ENCODE data around the gene RERE.

Gene RERE

DNA sequence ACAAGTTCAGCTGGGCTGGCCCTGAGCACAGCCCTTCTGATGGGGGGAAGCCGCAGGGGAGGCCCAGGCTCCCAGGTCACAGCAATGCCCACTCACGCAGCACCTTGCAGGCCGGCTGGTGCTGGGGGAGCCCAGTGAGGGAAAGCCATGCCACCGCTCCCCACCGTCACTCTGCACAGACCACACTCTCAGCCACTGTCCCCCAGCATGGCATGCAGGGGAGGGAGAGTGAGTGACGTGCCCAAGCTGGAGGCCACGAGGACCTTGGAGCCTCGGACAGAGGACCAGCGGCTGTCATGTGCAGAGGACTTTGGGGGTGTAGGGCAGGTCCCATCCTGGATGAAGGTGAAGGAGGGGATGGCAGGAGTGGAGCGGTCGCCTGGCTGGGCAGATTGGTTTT lies 474.4 kb downstream of the RERE start:
- DNase-seq (ENCODE audit: low read depth in 2 of 3, low spot score in 2 of 3): no peak

DNA sequence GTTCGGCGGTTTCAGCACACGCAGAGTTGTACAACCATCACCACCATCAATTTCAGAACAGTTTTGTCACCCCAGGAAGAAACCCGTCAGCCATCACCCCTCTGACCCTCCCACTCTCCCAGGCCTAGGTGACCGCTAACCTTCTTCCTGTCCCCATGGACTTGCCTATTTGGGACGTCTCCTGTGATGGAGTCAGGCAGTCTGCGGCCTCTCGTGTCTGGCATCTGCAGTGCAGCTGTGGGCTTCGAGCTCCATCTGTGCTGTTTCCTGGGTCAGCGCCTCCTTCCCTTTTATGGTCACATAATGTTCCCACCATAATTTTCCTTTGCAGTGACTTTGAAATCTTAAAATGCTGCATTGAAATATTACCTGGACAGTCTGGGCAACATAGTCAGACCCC lies 475.1 kb downstream of the RERE start:
- no peak for DNase-seq (ENCODE audit: low read depth in 2 of 3, low spot score in 2 of 3)

DNA sequence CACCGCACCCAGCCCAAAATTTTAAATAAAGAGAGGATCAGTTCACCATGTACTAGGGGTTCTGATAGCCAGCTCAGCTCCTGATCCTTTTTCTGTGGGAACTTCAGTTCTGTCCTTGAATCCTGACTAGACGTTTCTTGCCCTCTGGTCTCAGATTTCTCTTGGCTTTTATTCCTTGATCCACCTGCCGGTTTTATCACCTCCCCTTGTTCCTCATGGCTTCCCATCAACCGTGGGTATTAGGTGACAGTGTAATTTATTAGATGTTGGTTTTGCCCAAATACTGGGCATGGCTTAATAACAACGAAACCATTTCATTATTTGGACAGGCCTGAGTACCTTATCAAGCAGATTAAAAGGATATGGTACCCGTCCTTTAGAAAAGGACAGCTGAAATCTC lies 477.0 kb downstream of the RERE start:
- no peak for DNase-seq (ENCODE audit: low read depth in 2 of 3, low spot score in 2 of 3)

DNA sequence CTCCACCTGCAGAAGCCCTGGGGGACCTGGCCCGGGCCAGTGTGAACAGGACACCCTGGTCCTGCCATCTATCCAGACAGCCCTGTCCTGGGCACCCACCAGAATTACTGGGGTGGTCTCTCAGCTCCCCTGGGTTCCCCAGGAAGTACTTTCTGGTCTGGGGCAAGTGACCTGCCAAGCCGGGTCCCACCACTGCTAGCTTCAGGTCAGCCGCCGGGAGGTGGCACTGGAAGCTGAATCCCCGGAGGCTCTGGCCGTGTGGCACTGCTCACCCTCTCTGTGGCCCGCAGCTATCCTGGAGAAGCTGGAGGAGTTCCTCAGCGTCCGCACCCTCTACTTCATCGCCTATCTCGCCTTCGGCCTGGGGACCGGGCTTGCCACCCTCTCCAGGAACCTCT lies 478.2 kb downstream of the RERE start:
- DNase-seq (ENCODE audit: low read depth in 2 of 3, low spot score in 2 of 3): no peak

DNA sequence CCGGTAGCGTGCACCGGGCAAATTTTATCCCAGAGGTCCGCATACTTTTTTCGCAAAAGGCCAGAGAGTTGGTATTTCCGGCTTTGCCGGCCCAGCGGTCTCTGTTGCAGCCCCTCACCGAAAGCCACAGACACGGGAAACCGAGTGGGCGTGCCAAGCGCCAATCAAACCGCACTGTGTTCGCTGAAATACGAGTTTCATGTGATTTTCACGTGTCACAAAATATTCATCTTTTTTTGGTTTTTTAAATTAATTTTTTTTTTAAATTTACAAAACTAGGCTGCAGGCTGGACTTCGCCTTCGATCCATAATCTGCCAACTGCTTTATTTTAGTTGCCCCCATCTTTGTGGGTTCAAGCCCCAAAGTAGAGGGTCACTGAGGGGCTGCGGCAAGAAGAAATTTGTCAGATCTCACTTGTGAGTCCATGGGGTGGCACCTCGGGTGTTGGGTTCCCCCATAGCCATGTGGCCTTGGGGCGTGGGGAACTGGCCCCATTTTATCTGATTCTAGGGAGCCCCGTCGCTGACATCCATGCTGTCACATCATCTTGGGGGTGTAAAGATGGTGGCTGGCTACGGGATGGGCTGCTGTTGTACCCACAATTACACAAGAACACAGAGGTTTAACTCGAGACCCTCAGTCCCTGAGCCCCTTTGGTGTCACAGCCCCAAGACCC lies 478.8 kb downstream of the RERE start:
- no peak for DNase-seq (ENCODE audit: low read depth in 2 of 3, low spot score in 2 of 3)

DNA sequence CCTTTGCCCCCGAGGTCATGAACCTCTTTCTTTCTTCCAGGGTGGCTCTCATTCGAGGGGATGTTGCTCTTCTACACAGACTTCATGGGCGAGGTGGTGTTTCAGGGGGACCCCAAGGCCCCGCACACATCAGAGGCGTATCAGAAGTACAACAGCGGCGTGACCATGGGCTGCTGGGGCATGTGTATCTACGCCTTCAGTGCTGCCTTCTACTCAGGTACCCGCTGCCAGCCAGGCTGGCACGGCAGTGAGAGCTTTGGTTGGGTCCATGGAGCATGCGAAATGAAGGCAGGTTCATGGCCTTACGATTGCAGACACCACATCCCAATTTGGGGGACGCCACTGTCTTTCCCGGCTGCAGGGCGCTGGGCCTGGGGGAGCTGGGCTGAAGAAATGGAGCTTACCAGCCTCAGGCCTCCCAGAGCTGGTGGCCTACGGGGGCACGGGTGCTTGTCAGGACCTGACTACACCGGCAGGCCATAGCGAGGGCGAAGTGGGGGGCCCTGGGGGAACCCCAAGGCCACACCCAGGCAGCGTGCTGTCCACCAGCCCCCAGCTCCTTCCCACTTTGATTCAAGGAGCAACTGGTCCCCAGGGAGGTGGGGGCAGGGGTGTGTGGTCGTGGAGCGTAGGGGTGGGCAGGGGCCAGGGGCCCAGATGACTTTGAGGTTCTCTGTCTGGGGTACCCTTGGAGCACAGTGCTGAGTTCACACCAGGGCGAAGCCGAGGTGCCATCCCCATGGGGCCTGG lies 479.5 kb downstream of the RERE start:
- DNase-seq (ENCODE audit: low read depth in 2 of 3, low spot score in 2 of 3): no peak

DNA sequence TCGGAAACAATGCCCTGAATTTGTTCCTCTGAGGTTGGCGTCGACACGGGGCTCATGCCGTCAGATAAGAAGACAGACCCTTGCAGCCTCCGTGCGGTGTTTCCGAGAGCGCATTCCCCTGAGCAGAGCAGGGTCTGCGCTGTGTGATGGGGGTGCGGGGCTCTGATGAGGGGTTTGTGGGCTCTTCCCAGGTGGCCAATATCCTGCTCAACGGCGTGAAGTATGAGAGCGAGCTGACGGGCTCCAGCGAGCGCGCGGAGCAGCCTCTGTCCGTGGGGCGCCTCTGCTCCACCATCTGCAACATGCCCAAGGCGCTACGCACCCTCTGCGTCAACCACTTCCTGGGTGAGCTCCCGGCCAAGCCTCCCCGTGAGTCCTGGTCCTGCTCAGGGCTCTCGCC lies 482.2 kb downstream of the RERE start:
- no peak for DNase-seq (ENCODE audit: low read depth in 2 of 3, low spot score in 2 of 3)

DNA sequence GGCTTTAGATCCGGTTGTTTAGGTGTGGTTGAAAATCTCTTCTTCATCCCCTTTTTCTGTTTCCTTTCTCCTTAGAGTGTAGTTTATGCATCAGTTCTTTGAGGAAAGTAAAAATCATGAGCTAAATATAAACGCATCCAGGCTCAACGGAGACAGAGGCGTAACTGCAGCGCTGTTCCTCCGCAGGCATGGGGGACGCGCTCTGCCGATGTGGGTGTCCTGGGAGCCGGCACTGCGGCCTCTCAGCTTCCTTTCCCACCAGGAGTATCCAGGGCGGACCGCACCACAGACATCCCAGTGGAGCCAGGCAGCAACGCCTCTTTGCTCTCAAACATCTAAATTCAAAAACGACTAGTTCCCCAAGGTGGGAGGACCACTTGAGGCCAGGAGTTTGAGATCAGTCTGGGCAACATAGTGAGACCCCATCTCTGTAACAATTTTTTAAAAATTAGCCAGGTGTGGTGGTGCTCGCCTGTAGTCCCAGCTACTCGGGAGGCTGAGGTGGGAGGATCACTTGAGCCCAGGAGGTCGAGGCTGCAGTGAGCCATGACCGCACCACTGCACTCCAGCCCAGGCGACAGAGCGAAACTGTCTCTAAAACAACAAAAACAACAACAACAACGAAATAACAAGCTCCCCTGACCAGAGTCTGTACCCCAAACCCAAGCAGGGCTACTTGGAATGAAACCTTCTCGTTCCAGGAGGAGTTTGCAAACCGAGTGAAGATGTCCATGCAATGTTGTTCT lies 483.2 kb downstream of the RERE start:
- no peak for DNase-seq (ENCODE audit: low read depth in 2 of 3, low spot score in 2 of 3)

DNA sequence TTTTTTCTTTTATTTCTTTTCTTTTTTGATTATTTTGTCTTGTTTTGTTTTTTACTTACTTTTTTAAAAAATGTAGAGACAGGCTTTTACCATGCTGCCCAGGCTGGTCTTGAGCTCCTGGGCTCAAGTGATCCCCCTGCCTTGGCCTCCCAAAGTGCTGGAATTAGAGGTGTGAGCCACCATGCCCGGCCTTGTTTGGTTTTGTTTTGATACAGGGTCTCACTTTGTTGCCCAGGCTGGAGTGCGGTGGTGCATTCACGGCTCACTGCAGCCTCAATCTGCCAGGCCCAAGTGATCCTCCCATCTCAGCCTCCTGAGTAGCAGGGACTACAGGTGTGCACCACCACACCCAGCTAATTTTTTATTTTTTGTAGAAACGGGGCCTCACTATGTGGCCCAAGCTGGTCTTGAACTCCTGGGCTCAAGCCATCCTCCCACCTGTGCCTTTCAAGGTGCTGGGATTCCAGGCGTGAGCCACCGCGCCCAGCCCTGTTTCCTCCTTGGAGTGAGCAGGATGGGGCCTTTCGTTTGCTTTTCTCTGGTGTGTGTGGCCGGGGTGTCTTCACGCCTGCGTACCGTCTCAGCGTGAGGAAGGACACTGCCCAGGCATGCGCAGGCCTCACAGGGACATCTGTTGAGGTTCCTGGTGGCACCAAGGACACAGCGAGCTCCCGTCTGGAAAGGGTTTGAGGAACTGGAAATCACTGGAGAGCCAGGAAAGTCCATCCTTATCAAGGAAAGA lies 484.0 kb downstream of the RERE start:
- no peak for DNase-seq (ENCODE audit: low read depth in 2 of 3, low spot score in 2 of 3)

DNA sequence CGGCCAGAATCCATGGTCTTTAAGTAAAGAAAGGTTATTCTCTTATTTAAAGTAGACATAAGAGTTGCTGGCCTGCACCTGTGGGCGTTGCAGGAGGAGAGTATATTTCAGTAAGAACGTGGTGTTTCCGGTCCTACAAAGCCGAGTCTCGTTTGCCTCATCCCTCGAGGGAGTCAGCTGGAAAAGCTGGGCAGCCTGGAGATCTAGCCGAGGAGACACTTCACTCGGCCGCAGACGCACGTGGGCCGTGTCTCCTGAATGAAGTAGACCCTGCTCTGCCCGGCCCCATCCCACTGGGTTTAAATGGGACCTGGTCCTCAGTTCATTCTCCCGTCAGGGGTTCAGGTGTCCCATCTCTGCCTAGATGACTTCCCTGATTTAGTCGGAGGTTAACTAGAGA lies 484.6 kb downstream of the RERE start:
- DNase-seq (ENCODE audit: low read depth in 2 of 3, low spot score in 2 of 3): no peak

DNA sequence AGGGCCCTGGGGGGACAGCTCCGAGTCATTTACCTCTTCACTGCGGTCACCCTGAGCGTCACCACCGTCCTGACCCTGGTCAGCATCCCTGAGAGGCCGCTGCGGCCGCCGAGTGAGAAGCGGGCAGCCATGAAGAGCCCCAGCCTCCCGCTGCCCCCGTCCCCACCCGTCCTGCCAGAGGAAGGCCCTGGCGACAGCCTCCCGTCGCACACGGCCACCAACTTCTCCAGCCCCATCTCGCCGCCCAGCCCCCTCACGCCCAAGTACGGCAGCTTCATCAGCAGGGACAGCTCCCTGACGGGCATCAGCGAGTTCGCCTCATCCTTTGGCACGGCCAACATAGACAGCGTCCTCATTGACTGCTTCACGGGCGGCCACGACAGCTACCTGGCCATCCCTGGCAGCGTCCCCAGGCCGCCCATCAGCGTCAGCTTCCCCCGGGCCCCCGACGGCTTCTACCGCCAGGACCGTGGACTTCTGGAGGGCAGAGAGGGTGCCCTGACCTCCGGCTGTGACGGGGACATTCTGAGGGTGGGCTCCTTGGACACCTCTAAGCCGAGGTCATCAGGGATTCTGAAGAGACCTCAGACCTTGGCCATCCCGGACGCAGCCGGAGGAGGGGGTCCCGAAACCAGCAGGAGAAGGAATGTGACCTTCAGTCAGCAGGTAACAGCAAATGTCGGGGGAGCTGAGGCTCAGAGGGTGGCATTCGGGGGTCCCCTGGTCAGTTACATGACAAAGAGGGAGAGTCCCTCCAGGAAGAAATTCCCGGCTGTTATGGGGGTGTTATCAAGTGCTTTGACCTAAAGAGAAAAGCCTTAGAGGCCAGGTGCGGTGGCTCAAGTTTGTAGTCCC lies 486.9 kb downstream of the RERE start:
- DNase-seq (ENCODE audit: low read depth in 2 of 3, low spot score in 2 of 3): no peak

DNA sequence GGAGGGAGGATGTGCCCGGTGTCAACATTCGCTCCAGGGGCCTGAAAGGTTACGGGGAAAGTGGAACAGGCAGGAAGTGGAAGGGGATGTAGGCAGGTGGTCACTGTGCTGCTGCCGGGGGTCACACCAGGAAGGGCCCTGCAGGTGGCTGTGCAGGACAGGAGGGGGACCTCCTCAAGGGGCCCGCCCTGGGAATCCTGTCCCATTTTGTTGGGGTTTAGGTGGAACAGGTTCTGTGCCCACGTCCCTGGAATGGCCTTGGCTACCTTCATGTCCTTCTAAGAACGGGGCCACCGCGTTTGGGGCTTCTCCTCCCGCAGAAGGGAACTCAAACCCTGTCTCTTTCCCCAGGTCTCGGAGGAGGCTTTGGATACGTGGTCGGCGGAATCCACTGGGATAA lies 487.6 kb downstream of the RERE start:
- no peak for DNase-seq (ENCODE audit: low read depth in 2 of 3, low spot score in 2 of 3)

DNA sequence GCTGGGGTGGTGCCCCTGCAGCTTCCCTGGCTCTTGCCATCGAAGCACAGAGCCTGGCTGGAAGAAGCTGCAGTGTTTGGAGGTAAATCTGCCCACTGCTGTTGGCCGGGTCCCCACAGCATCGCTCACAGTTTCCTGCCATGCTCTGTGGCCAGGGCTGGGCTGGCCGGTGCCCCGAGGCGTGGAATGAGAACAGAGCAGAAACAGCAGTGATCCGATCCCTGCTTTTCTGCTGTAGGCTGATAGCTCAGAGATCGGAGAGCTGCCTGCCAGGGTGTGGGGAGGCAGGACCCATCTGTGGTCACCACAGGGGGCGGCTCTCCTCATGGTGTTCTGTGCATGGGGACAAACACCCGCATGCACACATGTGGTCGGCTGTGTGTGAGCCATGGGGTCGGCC lies 488.0 kb downstream of the RERE start:
- DNase-seq (ENCODE audit: low read depth in 2 of 3, low spot score in 2 of 3): no peak

DNA sequence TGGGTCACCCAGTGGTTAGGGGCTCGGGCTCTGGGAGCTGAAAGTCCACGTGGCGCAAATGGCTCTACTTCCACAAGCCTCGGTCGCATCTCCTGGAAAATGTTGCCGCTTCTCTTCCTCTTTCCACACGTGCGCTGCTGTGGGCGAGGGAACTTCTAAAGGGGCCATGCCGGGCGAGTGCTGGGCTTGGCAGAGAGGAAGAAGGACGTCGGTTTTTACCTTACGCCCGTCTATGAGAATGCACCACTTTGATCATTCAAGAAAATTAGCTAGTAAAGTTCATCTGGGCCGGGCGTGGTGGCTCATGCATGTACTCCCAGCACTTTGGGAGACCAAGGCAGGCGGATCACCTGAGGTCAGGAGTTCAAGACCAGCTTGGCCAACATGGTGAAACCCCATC lies 489.2 kb downstream of the RERE start:
- no peak for DNase-seq (ENCODE audit: low read depth in 2 of 3, low spot score in 2 of 3)

DNA sequence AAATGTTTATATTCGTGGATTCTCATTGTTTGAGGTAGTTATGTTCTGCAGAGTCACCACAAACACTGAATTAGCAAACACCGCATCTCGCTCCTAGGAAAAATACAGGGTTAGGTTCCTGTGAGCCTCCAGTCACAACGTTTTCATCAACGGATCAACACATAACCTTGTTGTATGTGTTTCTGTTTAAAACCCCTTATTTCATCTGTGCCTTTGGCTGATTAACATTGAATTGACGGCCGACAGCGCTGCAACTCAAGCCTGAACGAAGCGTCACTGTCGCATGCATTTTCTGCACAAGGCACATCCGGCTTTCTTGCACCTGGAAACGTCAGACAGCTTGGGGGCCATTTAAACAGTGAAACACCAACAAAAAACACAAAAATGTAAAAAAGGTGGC lies 491.2 kb downstream of the RERE start:
- no peak for DNase-seq (ENCODE audit: low read depth in 2 of 3, low spot score in 2 of 3)

DNA sequence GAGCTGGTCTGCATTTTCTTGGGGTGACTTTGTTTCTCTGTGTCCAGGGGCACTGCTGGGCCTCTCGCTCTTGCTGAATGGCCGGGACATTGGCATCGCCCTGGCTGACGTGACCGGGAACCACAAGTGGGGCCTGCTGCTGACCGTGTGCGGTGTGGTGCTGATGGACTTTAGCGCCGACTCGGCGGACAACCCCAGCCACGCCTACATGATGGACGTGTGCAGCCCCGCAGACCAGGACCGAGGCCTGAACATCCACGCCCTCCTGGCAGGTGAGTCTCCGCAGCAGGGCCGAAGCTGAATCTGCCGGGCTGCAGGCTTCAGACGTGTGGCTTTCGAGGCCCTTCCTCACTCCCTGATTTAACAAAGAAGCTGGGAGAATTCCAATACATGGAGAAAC lies 491.7 kb downstream of the RERE start:
- DNase-seq (ENCODE audit: low read depth in 2 of 3, low spot score in 2 of 3): no peak

DNA sequence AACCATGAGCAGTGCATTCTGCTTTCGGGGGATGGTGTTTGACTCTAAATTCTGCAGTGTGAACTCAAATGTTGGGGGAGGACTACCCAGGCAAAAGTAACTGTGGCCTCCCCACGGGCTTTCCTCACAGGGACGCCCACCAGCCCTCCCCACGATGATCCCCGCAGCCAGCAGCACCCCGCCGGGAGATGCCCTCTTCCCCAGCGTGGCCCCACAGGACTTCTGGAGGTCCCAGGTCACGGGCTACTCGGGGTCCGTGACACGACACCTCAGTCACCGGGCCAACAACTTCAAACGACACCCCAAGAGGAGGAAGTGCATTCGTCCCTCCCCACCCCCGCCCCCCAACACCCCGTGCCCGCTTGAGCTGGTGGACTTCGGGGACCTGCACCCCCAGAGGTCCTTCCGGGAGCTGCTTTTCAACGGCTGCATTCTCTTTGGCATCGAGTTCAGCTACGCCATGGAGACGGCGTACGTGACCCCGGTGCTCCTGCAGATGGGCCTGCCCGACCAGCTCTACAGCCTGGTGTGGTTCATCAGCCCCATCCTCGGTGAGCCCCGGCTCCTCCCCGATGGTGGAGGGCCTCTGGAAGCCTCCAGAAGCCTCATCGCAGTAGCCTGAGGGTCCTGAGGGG lies 493.1 kb downstream of the RERE start:
- no peak for DNase-seq (ENCODE audit: low read depth in 2 of 3, low spot score in 2 of 3)

DNA sequence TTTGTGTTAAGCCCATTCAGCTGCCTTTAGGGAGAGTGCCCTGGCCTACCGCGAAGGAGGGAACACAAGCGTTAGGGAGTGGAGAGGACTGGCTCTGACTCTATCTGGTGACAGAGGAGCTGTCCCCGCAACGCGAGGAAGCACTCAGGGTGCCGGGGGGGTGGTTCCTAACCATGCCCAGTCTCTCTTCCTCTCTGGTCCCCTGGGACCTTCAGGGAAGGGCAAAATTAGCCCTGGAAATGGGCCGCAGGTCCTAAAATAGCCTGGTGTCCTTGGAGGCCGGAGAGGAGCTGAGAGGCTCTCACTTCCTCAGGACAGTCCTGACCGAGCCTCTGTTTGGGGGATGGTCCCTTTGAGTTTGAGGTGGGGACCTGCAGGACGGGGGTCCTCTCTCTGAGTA lies 493.7 kb downstream of the RERE start:
- no peak for DNase-seq (ENCODE audit: low read depth in 2 of 3, low spot score in 2 of 3)

DNA sequence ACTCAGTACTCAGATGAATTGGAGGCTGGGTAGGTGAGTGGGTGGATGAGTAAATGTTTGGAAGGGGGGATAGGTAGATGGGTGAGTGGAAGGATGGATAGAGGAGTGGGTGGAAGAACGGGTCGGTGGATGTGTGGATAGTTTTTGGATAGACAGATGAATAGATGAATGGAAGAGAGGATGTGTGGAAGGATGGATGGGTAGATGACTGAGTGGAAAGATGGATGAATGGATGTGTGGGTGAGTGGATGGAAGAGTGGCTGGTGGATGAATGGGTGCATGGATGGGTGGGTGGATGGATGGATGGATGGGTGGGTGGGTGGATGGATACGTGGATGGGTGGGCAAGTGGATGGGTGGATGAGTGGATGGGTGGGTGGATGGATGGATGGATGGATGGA lies 495.8 kb downstream of the RERE start:
- no peak for DNase-seq (ENCODE audit: low read depth in 2 of 3, low spot score in 2 of 3)

DNA sequence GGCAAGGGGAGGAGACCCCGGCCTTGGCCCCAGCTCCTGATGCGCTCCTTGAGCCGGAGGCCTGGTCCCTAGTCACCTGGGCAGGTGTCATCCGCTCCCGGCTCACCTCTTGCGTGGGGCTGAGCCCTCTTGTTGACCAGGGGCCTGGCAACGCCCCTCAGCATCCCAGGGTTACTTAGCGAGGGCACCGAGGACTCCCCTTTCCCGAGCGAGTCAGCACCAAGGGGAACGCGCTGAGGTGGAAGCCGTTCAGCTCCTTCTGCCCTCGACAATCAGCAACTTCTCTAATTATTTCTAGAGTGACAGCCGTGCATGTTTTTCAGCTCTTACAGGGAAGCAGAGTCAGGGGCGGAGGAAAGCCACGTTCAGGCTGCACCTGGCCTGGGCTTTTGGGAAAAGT lies 499.0 kb downstream of the RERE start:
- no peak for DNase-seq (ENCODE audit: low read depth in 2 of 3, low spot score in 2 of 3)

Measured in activated CD8-positive, alpha-beta memory T cell treated with anti-CD3 and anti-CD28 coated beads for 48 hours (primary cell).